HPDE6-E6E7 (cell line): ENCODE data around the gene MUC3A.

Source experiments
- DNase-seq: peaks from one replicate; pipeline ENCODE4 v3.0.0; 2011; ENCODE audit warnings: missing footprints; ENCODE audit errors: extremely low spot score

MUC3A gene

GRCh38 chr7:100944138-100944537 is 5.2 kb upstream of the MUC3A start:
- no peak for DNase-seq

- no peak for DNase-seq
These were observed 3.2 kb upstream of the MUC3A start for GRCh38 chr7:100946111-100946510.

- DNase-seq = no peak
These were observed 2.5 kb upstream of the MUC3A start for GRCh38 chr7:100946766-100947365.

GRCh38 chr7:100947792-100948191 is 1.5 kb upstream of the MUC3A start:
- no peak for DNase-seq

- no peak for DNase-seq
These were observed 654 bp downstream of the MUC3A start for GRCh38 chr7:100949933-100950443.

- no peak for DNase-seq
These were observed 1.8 kb downstream of the MUC3A start for GRCh38 chr7:100951172-100951571.

GRCh38 chr7:100951888-100952560 is 2.7 kb downstream of the MUC3A start:
- no peak for DNase-seq

GRCh38 chr7:100952641-100953040 is 3.3 kb downstream of the MUC3A start:
- no peak for DNase-seq

- DNase-seq = no peak
These were observed 8.6 kb downstream of the MUC3A start for GRCh38 chr7:100957832-100958421.

- no peak for DNase-seq
These were observed 10.6 kb downstream of the MUC3A start for GRCh38 chr7:100959894-100960293.

- no peak for DNase-seq
These were observed 13.2 kb downstream of the MUC3A start for GRCh38 chr7:100962537-100962936.

- no peak for DNase-seq
These were observed 14.1 kb downstream of the MUC3A start for GRCh38 chr7:100963386-100963785.

- DNase-seq = no peak
These were observed 14.5 kb downstream of the MUC3A start for GRCh38 chr7:100963874-100964273.

- no peak for DNase-seq
These were observed 15.3 kb downstream of the MUC3A start for GRCh38 chr7:100964630-100965029.

GRCh38 chr7:100965045-100965722 is 15.8 kb downstream of the MUC3A start:
- no peak for DNase-seq

- peak; percentile 62 for DNase-seq
These were observed 16.6 kb downstream of the MUC3A start for GRCh38 chr7:100965723-100966541.

- no peak for DNase-seq
These were observed 17.4 kb downstream of the MUC3A start for GRCh38 chr7:100966542-100967291.

GRCh38 chr7:100967292-100967863 is 18.0 kb downstream of the MUC3A start:
- DNase-seq = no peak

- DNase-seq = no peak
These were observed 18.7 kb downstream of the MUC3A start for GRCh38 chr7:100968031-100968430.

GRCh38 chr7:100968650-100969049 is 19.3 kb downstream of the MUC3A start:
- DNase-seq = no peak
